H1 (cell line): ENCODE data around the gene AIM2. TPM values are rescaled to one million over a fixed set of nuclear protein-coding genes. Genes with fewer than 3 reads are reported as not detected.

Source experiments
- CTCF ChIA-PET: fragments of 300-600 bp; sonication (Branson Sonifier 250); formaldehyde crosslinking; loops from one replicate; lab custom pipeline; 2021; ENCODE audit not compliant: partially characterized antibody; lab: Charles Lee
- POLR2A ChIA-PET: fragments of 300-600 bp; sonication (Branson Sonifier 250); formaldehyde crosslinking; loops from one replicate; lab custom pipeline; 2021; ENCODE audit warnings: inconsistent platforms; ENCODE audit not compliant: partially characterized antibody; lab: Charles Lee
- DNase-seq, 2 experiments: peaks; one replicate each; pipeline versions ENCODE4 v3.0.0 to v3.0.0-alpha.2; 2010 to 2022; ENCODE audit warnings: low spot score in 2 of 2, low read depth in 1 of 2, mixed read lengths in 1 of 2
- FAIRE-seq: peaks from 2 replicates; lab custom pipeline; 2011; peaks lifted over from hg19 to GRCh38; lab: Jason Lieb, UNC
- H2AFZ ChIP-seq: 2 replicates; pipeline ENCODE4 v1.8.1; 2012; ENCODE audit warnings: low read length, inconsistent platforms
- H2AK5ac ChIP-seq: 2 replicates; pipeline ENCODE4 v1.6.1; 2013; ENCODE audit warnings: low read depth, low read length
- H2BK120ac ChIP-seq: replicated peaks from 2 replicates; pipeline ENCODE3; 2013; ENCODE audit warnings: low read depth, low read length, inconsistent platforms
- H2BK12ac ChIP-seq: 2 replicates; pipeline ENCODE4 v1.6.1; 2013; ENCODE audit warnings: low read depth, low read length
- H2BK15ac ChIP-seq: 2 replicates; pipeline ENCODE4 v1.6.1; 2013; ENCODE audit warnings: low read length
- H2BK20ac ChIP-seq: 2 replicates; pipeline ENCODE4 v1.6.1; 2013; ENCODE audit warnings: low read length
- H2BK5ac ChIP-seq: 2 replicates; pipeline ENCODE4 v1.6.1; 2013; ENCODE audit warnings: low read depth, low read length
- H3K14ac ChIP-seq: 2 replicates; pipeline ENCODE4 v1.6.1; 2013; ENCODE audit warnings: inconsistent platforms; ENCODE audit not compliant: insufficient read length
- H3K18ac ChIP-seq: 2 replicates; pipeline ENCODE4 v1.6.1; 2013; ENCODE audit warnings: low read length; ENCODE audit errors: extremely low read depth
- H3K23ac ChIP-seq: 2 replicates; pipeline ENCODE4 v1.6.1; 2013; ENCODE audit warnings: inconsistent platforms; ENCODE audit not compliant: insufficient read length
- H3K23me2 ChIP-seq: 2 replicates; pipeline ENCODE4 v1.6.1; 2013; ENCODE audit warnings: low read depth, low read length
- H3K27ac ChIP-seq: 2 replicates; pipeline ENCODE4 v1.6.1; 2011; ENCODE audit warnings: low read depth, low read length, inconsistent platforms
- H3K27me3 ChIP-seq, 4 experiments: replicated peaks in 1 of 4; 1 replicate in 1 of 4; 2 replicates in 3 of 4; pipeline versions ENCODE4 v1.6.1 to v1.8.1; 2011 to 2013; ENCODE audit warnings: low read length in 3 of 4, mild to moderate bottlenecking in 3 of 4, inconsistent platforms in 2 of 4, mixed read lengths in 2 of 4, moderate library complexity in 1 of 4; ENCODE audit not compliant: control insufficient read depth in 3 of 4, insufficient read depth in 3 of 4; ENCODE audit errors: extremely low read depth in 1 of 4
- H3K36me3 ChIP-seq, 4 experiments: 2 replicates each; pipeline versions ENCODE4 v1.6.1 to v1.8.1; 2011 to 2013; ENCODE audit warnings: mild to moderate bottlenecking in 4 of 4, low read length in 3 of 4, moderate library complexity in 2 of 4, control low read depth in 1 of 4, inconsistent platforms in 1 of 4; ENCODE audit not compliant: insufficient read depth in 4 of 4, control insufficient read depth in 2 of 4
- H3K4ac ChIP-seq: replicated peaks from 2 replicates; pipeline ENCODE3; 2013; ENCODE audit warnings: low read length, low read depth, mixed read lengths, inconsistent platforms; ENCODE audit not compliant: insufficient read length
- H3K4me1 ChIP-seq, 4 experiments: replicated peaks in 1 of 4; 1 replicate in 1 of 4; 2 replicates in 3 of 4; pipeline versions ENCODE4 v1.6.1 to v1.8.1; 2011 to 2013; ENCODE audit warnings: low read length in 3 of 4, inconsistent platforms in 2 of 4, mixed read lengths in 1 of 4; ENCODE audit not compliant: insufficient read depth in 4 of 4, control insufficient read depth in 3 of 4
- H3K4me2 ChIP-seq, 2 experiments: 2 replicates each; pipeline versions ENCODE4 v1.6.1 to v1.8.1; 2011 to 2013; ENCODE audit warnings: low read depth in 2 of 2, low read length in 2 of 2, control low read depth in 1 of 2, inconsistent platforms in 1 of 2, mild to moderate bottlenecking in 1 of 2; ENCODE audit not compliant: insufficient read depth in 1 of 2
- H3K4me3 ChIP-seq, 4 experiments: fragments of 200-600, 300-600 bp in 1 of 4; sonication (generic), shearing (Covaris generic), sonication (Bioruptor Twin) in 1 of 4; 2 replicates each; pipeline versions ENCODE4 v1.5.1 to v1.8.1; 2011 to 2016; ENCODE audit warnings: low read length in 4 of 4, low read depth in 3 of 4, control low read depth in 2 of 4, inconsistent platforms in 2 of 4, mild to moderate bottlenecking in 2 of 4, mixed read lengths in 1 of 4, moderate library complexity in 1 of 4; ENCODE audit not compliant: insufficient read depth in 2 of 4; ENCODE audit errors: extremely low read depth in 1 of 4
- H3K56ac ChIP-seq: replicated peaks from 2 replicates; pipeline ENCODE3; 2013; ENCODE audit warnings: low read depth, mild to moderate bottlenecking, mixed read lengths, low read length, inconsistent platforms; ENCODE audit not compliant: insufficient read length
- H3K79me1 ChIP-seq: 2 replicates; pipeline ENCODE4 v1.6.1; 2013; ENCODE audit warnings: low read depth, low read length, control low read depth
- H3K79me2 ChIP-seq, 2 experiments: 2 replicates each; pipeline versions ENCODE4 v1.6.1 to v1.8.1; 2012 to 2013; ENCODE audit warnings: low read length in 2 of 2, mild to moderate bottlenecking in 2 of 2, inconsistent platforms in 1 of 2; ENCODE audit not compliant: insufficient read depth in 2 of 2, control insufficient read depth in 1 of 2
- H3K9ac ChIP-seq, 4 experiments: replicated peaks in 1 of 4; 1 replicate in 1 of 4; 2 replicates in 3 of 4; pipeline versions ENCODE4 v1.6.1 to v1.8.1; 2011 to 2013; ENCODE audit warnings: low read depth in 3 of 4, low read length in 3 of 4, control low read depth in 2 of 4, mild to moderate bottlenecking in 2 of 4, moderate library complexity in 2 of 4, inconsistent platforms in 1 of 4; ENCODE audit errors: extremely low read depth in 1 of 4
- H3K9me3 ChIP-seq, 2 experiments: 2 replicates each; pipeline versions ENCODE4 v1.6.1 to v1.8.1; 2012 to 2013; ENCODE audit warnings: mild to moderate bottlenecking in 2 of 2, moderate library complexity in 2 of 2, control low read depth in 1 of 2, inconsistent platforms in 1 of 2, low read depth in 1 of 2, low read length in 1 of 2, mixed read lengths in 1 of 2; ENCODE audit not compliant: insufficient read depth in 2 of 2
- H4K20me1 ChIP-seq, 2 experiments: replicated peaks in 1 of 2; 2 replicates each; pipeline versions ENCODE3 to v1.8.1; 2011 to 2013; ENCODE audit warnings: inconsistent platforms in 2 of 2, low read length in 2 of 2, mild to moderate bottlenecking in 1 of 2; ENCODE audit not compliant: insufficient read depth in 2 of 2, control insufficient read depth in 1 of 2
- H4K5ac ChIP-seq: 2 replicates; pipeline ENCODE4 v1.6.1; 2013; ENCODE audit warnings: low read length, low read depth, mixed read lengths, inconsistent platforms; ENCODE audit not compliant: insufficient read length
- H4K8ac ChIP-seq: 2 replicates; pipeline ENCODE4 v1.8.0; 2013; ENCODE audit warnings: mild to moderate bottlenecking, moderate library complexity, low read length, inconsistent platforms; ENCODE audit not compliant: insufficient read depth; ENCODE audit errors: extremely low read depth
- H4K91ac ChIP-seq: replicated peaks from 2 replicates; pipeline ENCODE3; 2013; ENCODE audit warnings: low read length, mixed read lengths, inconsistent platforms; ENCODE audit not compliant: insufficient read length
- BRCA1 ChIP-seq: IDR thresholded peaks from 2 replicates; pipeline ENCODE4 v1.6.1; 2012; ENCODE audit warnings: low read depth, low read length, improper control_type of control experiment
- CBX5 ChIP-seq: fragments of 300-800, 300-1000 bp; sonication (generic); IDR thresholded peaks from 2 replicates; pipeline ENCODE4 v1.7.1; 2016; ENCODE audit warnings: antibody characterized with exemption, low read length, low read depth
- CHD1 ChIP-seq: IDR thresholded peaks from 2 replicates; pipeline ENCODE4 v1.6.1; 2012; ENCODE audit warnings: low read depth, low read length, improper control_type of control experiment
- FOSL1 ChIP-seq: IDR thresholded peaks from 2 replicates; pipeline ENCODE4 v1.6.1; 2011; ENCODE audit warnings: mild to moderate bottlenecking, low read depth, low read length, moderate library complexity; ENCODE audit not compliant: insufficient read depth
- KDM1A ChIP-seq: fragments of 200-600, 300-600 bp; sonication (generic); IDR thresholded peaks from 2 replicates; pipeline ENCODE4 v1.7.1; 2016; ENCODE audit warnings: mild to moderate bottlenecking, low read length, borderline replicate concordance
- MAFK ChIP-seq: IDR thresholded peaks from 2 replicates; pipeline ENCODE4 v1.6.1; 2012; ENCODE audit warnings: low read depth, mild to moderate bottlenecking, improper control_type of control experiment, low read length
- MAX ChIP-seq: IDR thresholded peaks from 2 replicates; pipeline ENCODE4 v1.6.1; 2012; ENCODE audit warnings: inconsistent platforms
- RBBP5 ChIP-seq: IDR thresholded peaks from 2 replicates; pipeline ENCODE4 v1.7.1; 2012; ENCODE audit warnings: low read depth, mild to moderate bottlenecking, inconsistent platforms, low read length, moderate library complexity, borderline replicate concordance
- RNF2 ChIP-seq: fragments of 200-900, 300-1000 bp; sonication (generic); IDR thresholded peaks from 2 replicates; pipeline ENCODE4 v1.7.1; 2016; ENCODE audit warnings: borderline replicate concordance, low read depth, mild to moderate bottlenecking, antibody characterized with exemption, low read length; ENCODE audit not compliant: poor library complexity, severe bottlenecking; ENCODE audit errors: missing control alignments
- SIN3A ChIP-seq, 2 experiments: IDR thresholded peaks in 1 of 2; conservative IDR thresholded peaks in 1 of 2; 2 replicates each; pipeline ENCODE4 v1.6.1; 2011 to 2012; ENCODE audit warnings: low read length in 2 of 2, improper control_type of control experiment in 1 of 2, low read depth in 1 of 2, mild to moderate bottlenecking in 1 of 2
- SIRT6 ChIP-seq: IDR thresholded peaks from one replicate; pipeline ENCODE4 v1.7.1; 2012; ENCODE audit warnings: low read length, inconsistent platforms
- SP2 ChIP-seq: IDR thresholded peaks from 2 replicates; pipeline ENCODE4 v1.6.1; 2012; ENCODE audit warnings: mild to moderate bottlenecking, low read length, inconsistent platforms
- SRF ChIP-seq: IDR thresholded peaks from 2 replicates; pipeline ENCODE4 v1.6.1; 2011; ENCODE audit warnings: mild to moderate bottlenecking, low read depth, low read length, moderate library complexity
- TAF7 ChIP-seq: optimal IDR thresholded peaks from 2 replicates; pipeline ENCODE3; 2011; ENCODE audit warnings: low read depth, mild to moderate bottlenecking, inconsistent platforms, low read length, moderate library complexity, borderline replicate concordance
- WGBS, 2 experiments: shearing (Covaris generic) in 1 of 2; methylation state at CpG; one replicate each; pipeline versions ENCODE4 v1.1.6 to v1.1.7; 2013 to 2015; ENCODE audit warnings: low lambda C conversion rate in 2 of 2, mixed read lengths in 2 of 2, inconsistent platforms in 1 of 2, low coverage in 1 of 2, missing lambda C conversion rate in 1 of 2; ENCODE audit not compliant: insufficient replicate concordance in 2 of 2, insufficient coverage in 1 of 2, insufficient read length in 1 of 2; ENCODE audit errors: extremely low coverage in 1 of 2, missing lambda C conversion rate in 1 of 2; 5-methylcytosine and 5-hydroxymethylcytosine counted together
- polyA plus RNA-seq, 7 experiments: library from polyadenylated mRNA; depleted of rRNA in 3 of 7; stranded (reverse) in 5 of 7; unstranded in 2 of 7; fragments of >200 nt in 5 of 7; fragments of 200-250 nt in 2 of 7; gene quantifications; 1 replicate in 5 of 7; 2 replicates in 1 of 7; 4 replicates in 1 of 7; pipeline versions ENCODE4 v1.2.1 to v1.2.3, GENCODE V29; 2011 to 2013; ENCODE audit warnings: missing spikeins in 2 of 7, mixed read lengths in 2 of 7
- total RNA-seq: library from RNA; stranded (reverse); fragmentation: NEBNext Ultra II Directional; extraction: Animal tissue kit (Norgen Biotek cat#: 25700); gene quantifications from 2 replicates; pipeline ENCODE4 v1.2.1, GENCODE V29; 2021

The AIM2 gene
- total and polyA plus RNA-seq, 2 of the 8 experiments (the other 6 are each of a cell fraction or from before 2014, with no cell fraction given): 0.21 to 2.1 TPM

- Histone ChIP-seq H4K5ac (no peak overlapping the region), H2AFZ (no peak overlapping the region), H3K56ac (no peak overlapping the region), H3K36me3 (no peaks in the 10 kb centered on the region), H3K79me2 (no peaks in the 10 kb centered on the region), H3K4me3 (no peak overlapping the region), H2BK5ac (no peak overlapping the region), H2AK5ac (no peak overlapping the region), H4K8ac (no peak overlapping the region), H3K4me1 (peaks cover 0 to 2% (median 0%) of the 10 kb centered on the region in 4 experiments; a peak in 1 of 7 replicates), H3K18ac (no peak overlapping the region), H2BK12ac (no peak overlapping the region), H3K4me2 (no peak overlapping the region), H3K27ac (no peak overlapping the region), H3K4ac (no peak overlapping the region), H3K9ac (no peak overlapping the region), H2BK15ac (no peak overlapping the region), H4K91ac (no peak overlapping the region), H3K23ac (no peak overlapping the region), H3K27me3 (no peaks in the 10 kb centered on the region), H3K79me1 (no peaks in the 10 kb centered on the region), H3K14ac (no peak overlapping the region), H2BK120ac (no peak overlapping the region), H2BK20ac (no peak overlapping the region), H3K9me3 (no peaks in the 10 kb centered on the region), H4K20me1 (no peaks in the 10 kb centered on the region), H3K23me2 (no peaks in the 10 kb centered on the region)
- 71% methylated on average over 4 of the region's 4 CpGs; no CpG with 5 or more reads in 1 of the 2 experiments for WGBS, 2 experiments
- CTCF ChIA-PET: interaction anchor here (1.0 to 1.5 kb wide), 3 partner anchors 12 to 91 kb away, joined by 3 read pairs; no protein-coding TSS in a partner anchor
- TF ChIP-seq SP2 (no peak), CBX5 (no peak), RBBP5 (no peak), MAFK (no peak), CHD1 (no peak), SIRT6 (no peak), FOSL1 (no peak), SIN3A (conservative IDR thresholded peaks at IDR 0.05 in 1 of 2, IDR thresholded peaks at IDR 0.05 in 1 of 2; ENCODE audit: low read depth in 1 of 2, low read length in 2 of 2) (no peak), TAF7 (no peak), RNF2 (no peak), BRCA1 (no peak), SRF (no peak), KDM1A (no peak), MAX (no peak)
- FAIRE-seq: no peak
- POLR2A ChIA-PET: no interaction called here
- DNase-seq: no peak
These were observed 43.8 kb upstream of the AIM2 start for GRCh38 chr1:159120317-159120716.
